HG02763 (cell line): ENCODE measurements around the gene B4GALT5.

Experiments used
- ATAC-seq: cut with Tn5 transposase; IDR thresholded peaks from one replicate; pipeline ENCODE4 v1.9.1; 2021; ENCODE audit warnings: mild to moderate bottlenecking, moderate library complexity; ENCODE audit not compliant: unreplicated experiment

The B4GALT5 gene

DNA sequence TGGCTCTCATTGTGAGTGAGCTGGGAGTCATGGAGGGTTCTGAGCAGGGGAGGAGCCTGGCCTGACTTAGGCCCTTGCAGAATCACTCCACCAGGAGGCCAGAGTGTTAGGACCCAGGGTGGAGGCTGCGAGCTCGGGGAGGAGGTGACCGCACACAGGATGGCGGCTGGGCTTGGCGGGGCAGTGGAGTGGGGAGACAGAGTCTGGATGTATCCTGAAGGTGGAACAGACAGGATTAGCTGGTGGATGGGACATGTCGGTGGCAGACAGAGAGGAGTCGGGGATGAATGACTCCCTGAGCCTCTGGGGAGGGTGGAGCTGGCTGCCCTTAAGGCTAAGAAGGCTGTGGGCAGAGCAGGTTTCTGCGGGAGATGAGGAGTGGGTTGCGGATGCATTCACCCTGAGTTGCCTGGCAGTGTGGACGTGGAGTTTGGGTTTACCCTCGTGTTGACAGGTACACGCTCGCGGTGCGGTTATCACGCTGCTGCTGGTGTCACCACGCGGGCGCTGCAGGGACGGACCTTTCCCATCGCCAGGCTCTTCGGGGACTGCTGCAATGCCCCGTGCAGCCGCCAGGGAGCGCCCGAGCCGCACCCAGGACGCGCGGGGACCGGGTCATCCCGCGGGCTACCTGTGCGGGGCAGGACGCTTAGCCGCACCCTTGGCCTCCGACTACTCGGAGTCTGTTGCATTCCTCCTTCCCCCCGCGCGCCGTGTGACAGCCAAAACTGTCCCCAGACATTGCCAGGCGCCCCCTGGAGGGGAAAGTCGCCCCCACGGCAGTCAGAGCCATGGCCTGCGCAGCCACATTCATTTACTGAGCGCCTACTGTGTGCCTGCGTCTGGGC lies 102.8 kb downstream of the B4GALT5 start:
- ATAC-seq = no peak

DNA sequence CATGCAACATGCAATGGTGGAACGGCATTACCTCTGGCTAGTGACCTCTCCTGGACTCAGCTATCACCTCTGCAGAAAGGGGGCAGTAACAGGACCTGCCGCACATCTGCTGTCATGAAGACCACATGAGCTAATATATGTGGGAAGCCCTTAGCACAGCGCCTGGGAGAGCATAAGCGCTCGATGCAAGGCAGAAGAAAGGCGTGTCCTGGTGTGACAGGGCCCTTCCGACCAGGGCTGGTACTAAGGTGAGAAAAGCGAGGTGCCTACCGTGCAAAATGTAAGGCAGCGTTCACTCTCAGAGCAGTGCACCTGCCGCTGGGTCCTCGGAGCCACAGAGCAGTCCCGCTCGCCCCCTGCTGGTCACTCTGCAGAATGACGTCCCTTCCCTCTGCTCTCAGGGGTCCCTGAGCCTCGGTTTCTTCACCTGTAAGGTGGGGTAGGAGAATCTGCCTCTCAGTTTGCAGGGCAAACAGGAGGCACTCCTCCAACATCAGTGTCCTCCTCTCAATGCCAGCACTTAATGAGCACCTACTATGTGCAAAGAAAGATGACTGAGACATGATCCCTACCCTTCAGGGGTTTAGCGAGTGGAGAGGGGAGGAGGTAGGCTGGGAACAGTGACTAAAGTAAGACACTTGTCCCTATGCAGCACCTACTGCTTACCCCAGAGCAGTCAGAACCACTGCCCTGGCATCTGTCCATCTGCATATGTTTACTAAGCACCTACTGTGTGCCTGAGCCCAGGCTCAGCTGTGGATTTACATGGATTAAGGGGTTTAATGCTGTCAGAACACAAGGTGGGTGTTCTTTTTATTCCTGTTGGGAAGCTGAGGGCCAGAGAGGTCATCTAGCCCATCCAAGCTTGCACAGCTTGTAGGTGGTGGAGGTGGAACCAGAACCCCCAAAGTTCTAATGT lies 104.7 kb downstream of the B4GALT5 start:
- ATAC-seq = peak; percentile 44

DNA sequence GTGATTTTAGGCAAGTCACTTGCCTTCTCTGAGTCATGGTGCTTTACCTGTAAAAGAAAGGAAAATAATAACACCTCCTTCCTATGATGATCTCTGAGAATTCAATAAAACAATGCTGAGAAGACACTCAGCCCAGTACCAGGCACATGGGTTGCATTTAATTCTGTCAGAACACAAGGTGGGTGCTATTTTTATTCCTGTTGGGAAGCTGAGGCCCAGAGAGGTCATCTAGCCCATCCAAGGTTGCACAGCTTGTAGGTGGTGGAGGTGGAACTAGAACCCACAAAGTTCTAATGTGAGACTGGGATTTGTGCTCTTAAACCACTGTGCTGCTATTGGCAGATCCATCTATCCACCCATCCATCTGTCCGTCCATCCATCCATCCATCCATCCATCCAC lies 106.1 kb downstream of the B4GALT5 start:
- ATAC-seq = no peak

DNA sequence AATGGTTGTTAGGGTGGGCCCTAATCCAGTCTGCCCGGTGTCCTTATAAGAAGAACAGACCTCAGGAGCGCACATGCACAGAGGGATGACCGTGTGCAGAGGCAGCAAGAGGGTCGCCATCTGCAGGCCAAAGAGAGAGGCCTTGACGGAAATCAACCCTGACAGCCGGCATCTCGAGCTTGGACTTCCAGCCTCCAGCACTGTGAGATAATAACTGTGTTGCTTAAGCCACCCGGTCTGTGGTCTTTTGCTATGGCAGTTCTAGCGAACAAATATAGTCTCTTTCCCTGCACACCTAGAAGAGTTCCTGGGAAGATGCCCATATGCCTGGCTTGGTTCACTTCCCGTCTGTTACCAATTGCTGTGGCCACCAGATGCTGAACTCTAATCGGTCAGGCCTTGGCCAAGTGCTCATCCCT lies 110.5 kb downstream of the B4GALT5 start:
- no peak for ATAC-seq

DNA sequence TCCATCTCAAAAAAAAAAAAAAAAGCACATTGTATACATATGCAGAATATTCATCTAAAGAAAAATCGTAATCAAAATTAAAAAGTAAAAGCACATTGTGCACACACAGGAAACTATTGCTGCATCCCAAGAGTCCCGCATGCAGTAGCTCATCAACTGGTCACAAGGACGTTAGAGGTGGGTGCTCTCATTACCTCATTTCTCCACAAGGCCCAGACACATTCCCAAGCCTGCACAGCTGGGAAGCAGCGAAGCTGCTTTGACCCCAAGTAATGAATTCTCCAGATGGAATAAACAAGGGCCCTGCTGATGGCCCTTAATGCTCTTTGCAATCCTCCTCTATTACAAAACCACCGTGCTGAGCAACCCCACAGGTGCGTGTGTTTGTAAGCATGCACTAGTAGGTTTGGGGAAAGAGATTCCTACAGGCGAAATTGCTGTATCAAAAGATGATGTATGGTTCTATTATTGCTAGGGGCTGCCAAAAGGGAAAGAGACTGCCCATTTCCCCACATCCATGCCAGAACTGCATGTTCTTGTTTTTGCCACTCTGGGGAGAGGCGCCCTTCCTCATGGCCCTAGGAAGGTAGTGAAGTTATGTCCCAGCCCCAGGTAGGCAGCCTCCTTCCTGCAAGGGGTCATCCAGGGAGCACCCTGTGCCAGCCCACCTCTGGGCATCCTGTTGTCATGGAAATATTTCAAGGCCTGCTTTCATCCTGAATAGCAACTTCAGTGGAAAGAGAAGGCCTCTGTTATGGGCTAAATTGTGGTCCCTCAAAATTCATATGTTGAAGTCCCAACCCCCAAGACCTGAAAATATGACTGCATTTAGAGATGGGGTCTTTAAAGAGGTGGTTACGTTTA lies 111.1 kb downstream of the B4GALT5 start:
- ATAC-seq = no peak

DNA sequence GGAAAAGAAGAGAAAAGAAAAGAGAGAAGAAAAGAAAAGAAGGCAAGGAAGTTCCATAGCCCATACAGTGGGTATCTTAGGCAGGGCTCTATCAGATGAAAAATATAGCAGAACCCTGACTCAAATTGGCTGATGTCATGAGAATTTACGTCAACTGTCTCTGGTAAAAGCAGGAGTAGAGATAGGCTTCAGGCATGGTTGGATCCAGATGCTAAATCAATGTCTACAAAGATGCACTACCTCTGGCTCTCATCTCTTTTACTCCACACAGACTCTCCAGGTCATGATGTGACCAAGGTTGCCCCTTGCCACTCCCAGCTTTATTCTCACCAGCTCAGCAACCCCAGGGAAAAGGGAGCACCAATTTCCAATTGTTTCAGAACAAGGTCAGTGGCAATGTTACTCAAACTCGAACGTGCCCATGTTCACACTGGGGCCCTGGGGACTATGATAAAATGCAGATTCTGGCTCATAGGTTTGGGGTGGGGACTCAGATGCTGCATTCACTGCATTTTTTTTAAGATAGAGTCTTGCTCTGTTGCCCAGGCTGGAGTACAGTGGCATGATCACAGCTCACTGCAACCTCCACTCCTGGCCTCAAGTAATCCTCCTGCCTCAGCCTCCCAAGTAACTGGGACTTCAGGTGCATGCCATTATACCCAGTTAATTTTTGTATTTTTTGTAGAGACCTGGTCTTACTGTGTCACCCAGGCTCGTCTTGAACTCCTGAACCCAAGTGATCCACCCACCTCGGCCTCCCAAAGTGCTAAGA lies 112.3 kb downstream of the B4GALT5 start:
- ATAC-seq = no peak

DNA sequence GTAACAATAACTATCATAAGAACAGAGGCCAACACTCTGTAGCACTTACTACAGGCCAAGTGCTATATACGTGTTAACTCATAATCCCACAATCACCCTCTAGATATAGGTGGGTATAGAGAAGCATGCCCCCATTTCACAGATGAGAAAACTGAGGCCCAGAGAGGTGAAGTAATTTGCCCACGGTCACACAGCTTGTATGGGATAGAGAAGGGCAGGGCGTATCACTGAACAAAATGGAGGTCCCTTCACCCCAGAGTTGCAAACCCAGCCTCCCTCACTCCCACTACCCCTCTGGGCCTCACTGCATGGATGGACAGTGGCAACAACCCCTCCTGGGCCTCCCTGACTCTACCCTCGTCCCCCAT lies 113.9 kb downstream of the B4GALT5 start:
- no peak for ATAC-seq

DNA sequence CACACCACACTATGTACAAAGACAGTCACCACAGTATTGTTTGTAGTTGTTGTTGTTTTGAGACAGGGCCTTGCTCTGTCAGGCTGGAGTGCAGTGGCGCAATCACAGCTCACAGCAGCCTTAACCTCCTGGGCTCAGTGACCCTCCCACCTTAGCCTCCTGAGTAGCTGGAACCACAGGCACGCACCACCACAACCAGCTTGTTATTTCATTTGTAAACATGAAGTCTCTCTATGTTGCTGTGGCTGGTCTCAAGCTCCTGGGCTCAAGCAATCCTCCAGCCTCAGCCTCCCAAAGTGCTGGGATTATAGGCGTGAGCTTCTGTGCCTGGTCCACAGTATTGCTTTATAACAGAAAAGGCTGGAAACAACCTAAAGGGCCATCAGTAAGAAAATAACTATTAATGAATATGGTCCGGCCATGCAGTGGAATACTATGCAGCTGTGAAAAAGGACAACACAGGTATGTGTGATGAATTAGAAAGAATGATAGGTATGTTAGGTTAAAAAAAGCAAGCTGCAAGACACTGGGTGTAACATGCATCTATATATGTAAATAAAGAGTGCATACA lies 115.8 kb downstream of the B4GALT5 start:
- no peak for ATAC-seq

DNA sequence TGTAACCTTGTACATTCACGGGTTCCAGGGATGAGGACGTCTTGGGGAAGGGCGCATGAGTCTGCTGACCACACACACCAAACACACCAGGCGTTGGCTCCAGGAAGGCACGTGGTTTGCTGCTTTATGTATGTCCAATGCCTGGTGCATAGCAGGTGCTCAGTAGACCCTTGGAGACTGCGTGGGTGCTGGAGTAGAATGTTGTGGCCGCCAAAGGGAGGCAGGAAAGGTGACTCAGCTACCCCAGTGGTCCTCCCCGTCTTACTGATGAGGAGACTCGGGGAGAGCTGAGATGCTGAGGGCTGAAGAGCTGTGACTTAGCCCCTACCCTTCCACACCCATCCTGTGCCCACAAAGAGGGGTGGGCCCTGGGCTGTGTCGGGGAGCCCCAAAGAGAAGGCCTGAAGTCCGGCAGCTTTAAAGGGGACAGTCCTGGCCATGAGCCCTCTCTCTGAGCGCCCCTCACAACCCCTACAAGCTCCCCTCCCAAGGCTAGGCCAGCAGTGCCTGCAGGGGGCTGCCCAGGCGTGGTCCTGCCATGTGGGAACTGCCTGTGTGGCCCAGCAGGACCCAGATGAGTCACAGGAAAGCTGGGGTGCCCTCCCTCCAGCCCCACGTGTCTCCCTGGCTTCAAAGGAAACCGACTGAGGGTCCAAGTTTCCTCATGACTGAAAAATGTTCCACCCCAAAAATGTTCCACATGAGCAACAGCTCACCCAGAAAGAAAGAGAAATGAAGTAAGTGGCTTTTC lies 117.7 kb downstream of the B4GALT5 start:
- no peak for ATAC-seq

DNA sequence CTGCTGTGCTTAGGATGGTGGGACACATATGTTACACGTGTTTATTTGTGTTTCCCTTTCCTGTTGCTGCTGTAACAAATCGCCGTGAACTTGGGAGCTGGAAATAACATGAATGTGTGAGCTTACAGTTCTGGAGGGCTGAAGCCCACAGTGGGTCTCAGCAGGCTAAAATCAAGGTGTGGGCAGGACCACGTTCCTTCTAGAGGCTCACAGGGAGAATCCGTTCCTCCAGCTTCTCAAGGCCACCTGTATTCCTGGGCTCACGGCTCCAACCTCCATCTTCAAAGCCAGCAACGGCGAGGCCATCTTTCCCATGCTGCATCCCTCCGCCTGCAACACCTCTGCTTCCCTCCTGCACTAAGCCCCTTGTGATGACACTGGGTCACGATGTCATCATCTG lies 118.3 kb downstream of the B4GALT5 start:
- no peak for ATAC-seq

DNA sequence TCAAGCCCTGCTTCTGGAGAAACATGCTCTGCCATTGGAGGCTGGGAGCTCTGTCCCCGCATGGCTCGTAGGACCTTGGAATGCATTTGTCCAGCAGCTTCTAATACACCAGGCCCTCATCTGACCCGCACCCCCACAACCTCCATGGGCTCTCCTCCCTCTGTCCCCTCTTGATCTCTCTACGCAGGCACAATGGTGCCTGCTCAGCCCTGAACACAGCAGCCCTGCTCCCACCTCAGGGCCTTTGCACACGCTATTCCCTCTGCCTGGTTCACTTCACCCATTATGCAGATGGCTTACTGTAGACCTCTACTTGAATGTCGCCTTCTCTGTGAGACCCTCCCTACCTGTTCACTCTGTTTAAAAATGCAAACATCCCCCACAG lies 118.8 kb downstream of the B4GALT5 start:
- ATAC-seq = no peak

DNA sequence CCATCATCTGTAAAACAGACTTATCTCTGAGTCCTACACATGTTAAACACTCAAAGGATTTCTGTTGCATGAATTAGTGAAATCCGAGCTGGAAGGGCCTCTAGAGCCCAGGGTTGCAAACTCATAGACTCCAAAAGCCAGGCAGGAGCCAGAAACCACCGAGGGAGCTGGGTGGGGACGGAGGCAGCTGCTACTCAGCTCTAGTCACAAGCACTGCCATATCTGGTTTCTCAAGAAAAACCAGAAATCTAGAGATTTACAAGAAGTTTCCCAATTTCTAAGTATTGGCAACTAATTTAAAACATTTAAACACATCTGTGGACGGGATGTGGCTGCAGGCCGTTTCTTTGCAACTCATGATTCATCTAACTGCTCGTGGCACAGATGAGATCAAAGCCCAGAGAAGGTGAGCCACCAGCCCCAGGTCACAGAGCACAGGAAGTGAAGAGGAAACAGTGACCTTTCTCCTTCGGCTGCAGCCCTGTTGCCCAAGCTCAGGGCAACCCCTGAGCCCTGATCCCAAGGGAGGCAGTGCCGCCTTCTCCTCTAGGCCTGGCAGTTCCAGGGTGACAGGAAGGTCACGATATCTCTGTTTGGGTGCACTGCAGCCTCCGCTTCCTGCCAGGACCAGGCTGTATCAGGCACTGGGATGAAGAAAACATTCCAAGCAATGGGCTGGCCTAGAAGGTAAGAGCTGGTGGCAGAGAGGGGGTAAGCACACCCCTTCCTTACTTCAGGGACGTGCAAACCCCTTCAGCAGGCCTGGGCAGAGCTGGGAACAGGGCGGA lies 119.3 kb downstream of the B4GALT5 start:
- ATAC-seq = no peak

DNA sequence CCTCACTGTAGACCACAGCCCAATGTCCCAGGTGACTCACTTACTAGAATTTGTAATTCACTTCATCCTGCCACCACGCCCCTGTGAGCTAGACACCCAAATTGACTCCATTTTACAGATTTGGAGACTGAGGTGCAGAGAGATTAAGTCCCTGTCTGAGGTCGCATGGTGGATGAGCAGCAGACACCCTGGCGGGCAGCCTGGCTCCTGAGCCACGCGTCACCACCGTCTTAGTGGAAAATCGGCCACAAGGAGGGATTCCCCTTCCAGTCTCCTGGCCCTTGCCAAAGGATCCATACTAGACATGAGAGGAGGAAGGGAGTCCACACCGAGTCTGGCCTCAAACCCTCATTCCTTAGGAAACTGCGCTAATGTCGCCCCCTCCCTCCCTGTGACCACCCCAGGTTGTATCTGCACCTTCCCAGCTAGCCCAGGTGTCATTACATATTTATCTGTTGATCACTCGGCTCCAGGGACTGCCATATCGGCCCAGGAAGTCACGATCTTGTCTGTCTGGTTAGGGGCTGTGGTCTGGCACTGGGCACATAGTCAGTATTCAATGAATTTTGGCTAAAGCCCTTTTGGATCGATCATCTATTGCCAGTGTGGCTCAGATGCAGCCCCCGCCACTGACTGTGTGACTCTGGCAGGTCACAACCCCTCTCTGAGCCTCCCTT lies 120.1 kb downstream of the B4GALT5 start:
- ATAC-seq = no peak

DNA sequence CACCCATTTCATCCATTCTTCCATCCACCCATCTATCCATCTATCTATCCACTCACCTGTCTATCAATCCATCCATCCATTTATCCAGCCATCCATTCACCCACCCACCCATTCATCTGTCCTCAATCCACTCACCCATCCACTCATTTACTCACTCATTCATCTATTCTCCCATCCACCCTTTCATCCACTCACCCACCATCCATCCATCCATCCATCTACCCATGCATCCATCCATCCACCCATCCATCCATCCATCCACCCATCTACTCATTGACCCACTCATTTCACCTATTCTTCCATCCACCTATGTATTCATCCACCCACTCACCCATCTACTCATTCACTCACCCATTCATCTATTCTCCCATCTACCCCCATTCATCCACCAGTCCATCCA lies 121.6 kb downstream of the B4GALT5 start:
- no peak for ATAC-seq

DNA sequence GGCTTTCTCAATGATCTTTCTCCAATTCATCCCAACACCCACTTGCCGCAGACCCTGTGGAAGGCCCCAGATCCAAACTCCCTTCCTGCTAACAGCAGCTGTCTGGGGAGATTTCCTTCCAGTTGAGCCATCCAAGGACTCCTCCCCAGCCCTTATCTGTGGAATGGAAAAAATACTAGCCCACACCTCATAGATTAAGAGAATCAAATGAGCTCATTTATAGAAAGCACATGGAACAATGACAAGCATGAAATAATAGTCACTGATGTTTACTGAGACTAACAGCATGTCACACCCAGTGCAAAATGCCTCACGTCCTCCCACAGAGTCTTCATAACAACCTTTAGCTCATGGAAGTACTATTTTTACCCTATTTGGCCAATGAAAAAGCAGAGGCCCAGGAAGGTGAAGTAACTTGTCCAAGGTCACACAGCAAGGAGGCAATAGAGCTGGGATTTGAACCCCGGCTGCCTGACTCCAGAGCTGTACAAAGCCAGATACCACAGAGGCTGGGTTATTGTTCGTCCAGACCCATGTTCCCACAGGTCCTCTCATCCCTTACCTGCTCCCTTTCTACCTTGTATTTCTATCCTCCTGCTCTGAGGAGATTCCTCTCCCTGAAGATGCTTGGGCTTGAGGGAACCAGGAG lies 122.3 kb downstream of the B4GALT5 start:
- no peak for ATAC-seq

DNA sequence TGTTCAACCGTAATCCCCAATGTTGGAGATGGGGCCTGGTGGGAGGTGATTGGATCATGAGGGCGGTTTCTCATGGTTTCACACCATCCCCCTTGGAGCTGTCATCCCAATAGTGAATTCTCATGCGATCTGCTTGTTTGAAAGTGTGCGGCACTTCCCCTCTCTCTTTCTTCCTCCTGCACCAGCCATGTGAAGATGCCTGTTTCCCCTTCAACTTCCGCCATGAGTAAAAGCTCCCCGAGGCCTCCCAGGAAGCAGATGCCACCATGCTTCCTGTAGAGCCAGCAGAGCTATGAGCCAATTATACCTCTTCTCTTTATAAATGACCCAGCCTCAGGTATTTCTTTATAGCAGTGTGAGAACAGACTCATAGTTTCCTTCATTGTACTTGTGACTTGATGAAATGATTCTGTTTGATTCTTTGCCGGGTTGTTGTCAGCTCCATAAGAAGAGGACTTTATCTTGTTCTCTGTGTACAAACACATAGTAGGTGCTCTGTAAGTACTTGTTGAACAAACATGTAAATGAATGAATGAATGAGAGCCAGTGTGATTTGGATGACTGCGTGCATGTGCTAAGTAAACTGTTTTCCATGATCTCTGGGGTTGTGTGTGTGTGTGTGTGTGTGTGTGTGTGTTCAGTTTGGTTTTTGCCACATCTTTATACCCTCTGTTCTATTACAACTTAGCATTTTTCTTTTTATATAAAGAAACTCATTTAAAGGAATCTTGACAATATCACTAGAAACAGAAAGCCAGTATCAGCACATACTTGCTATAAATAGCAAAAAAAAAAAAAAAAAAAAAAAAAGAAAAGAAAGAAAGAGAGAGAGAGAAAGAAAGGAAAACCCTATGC lies 123.3 kb downstream of the B4GALT5 start:
- no peak for ATAC-seq

DNA sequence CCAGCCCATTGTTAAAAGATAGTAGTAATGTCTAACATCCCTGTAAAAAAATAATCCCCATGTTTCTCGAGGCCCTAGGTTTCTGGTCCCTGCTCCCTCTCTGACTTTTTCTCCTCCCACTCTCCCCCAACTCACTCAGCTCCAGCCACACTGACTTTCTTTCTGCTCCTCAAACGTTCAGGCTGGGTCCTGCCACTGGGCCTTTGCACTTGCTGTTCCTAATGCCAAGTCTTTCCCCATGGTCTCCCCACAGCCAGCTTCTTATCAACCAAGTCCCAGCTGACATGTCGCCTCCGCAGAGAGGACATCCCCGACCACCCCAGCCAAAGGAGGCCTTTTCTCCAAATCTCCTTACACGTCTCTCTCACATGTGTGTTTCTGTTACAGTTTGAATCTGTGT lies 123.9 kb downstream of the B4GALT5 start:
- no peak for ATAC-seq
